Transverse colon (tissue), 4 donors: ENCODE results near the gene VAMP8.

Experiments used
- EP300 ChIP-seq: sonication (generic); formaldehyde crosslinking; IDR thresholded peaks from one replicate; pipeline ENCODE4 v1.6.1; 2017; ENCODE audit warnings: antibody characterized with exemption, low read depth
- POLR2A ChIP-seq: fragments of 450-650 bp; IDR thresholded peaks from one replicate; pipeline ENCODE4 v1.6.1; 2016; ENCODE audit warnings: antibody characterized with exemption, mild to moderate bottlenecking, moderate library complexity
- POLR2AphosphoS5 ChIP-seq, 3 donors: sonication (generic); formaldehyde crosslinking; IDR thresholded peaks; one replicate each; pipeline ENCODE4 v1.6.1; 2016; ENCODE audit warnings: antibody characterized with exemption in 3 of 3
- TF ChIP-seq, protein P1 (sequence below), 5 experiments: fragments of 200-600 bp in 3 of 5; fragments of 450-650 bp in 2 of 5; sonication (generic) in 3 of 5; IDR thresholded peaks; 1 replicate in 2 of 5; 2 replicates in 3 of 5; pipeline ENCODE4 v1.5.1; 2016 to 2017; ENCODE audit warnings: antibody characterized with exemption in 5 of 5, inconsistent platforms in 3 of 5, mild to moderate bottlenecking in 2 of 5, moderate library complexity in 1 of 5

DNA sequence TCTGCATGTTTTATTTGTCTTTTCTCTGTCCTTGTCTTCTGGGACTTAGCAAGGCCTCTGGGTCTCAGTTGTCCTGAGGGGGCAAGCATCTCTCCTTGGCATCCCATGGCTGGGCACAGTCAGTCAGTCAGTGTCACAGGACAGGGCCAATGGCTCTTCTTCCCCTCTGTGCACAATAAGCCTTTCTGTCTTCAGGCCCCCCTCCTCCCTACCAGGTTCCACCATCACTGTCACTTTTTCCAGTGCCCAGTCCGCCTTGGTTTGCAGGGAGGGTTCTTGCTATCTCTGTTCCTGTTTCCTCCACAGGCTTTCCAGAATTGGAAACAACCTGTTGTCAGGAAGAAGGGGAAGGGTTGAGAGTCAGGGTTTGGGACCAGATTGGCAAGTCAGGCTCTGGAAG, 5.1 kb downstream of the VAMP8 start:
- TF ChIP-seq, protein P1, sequence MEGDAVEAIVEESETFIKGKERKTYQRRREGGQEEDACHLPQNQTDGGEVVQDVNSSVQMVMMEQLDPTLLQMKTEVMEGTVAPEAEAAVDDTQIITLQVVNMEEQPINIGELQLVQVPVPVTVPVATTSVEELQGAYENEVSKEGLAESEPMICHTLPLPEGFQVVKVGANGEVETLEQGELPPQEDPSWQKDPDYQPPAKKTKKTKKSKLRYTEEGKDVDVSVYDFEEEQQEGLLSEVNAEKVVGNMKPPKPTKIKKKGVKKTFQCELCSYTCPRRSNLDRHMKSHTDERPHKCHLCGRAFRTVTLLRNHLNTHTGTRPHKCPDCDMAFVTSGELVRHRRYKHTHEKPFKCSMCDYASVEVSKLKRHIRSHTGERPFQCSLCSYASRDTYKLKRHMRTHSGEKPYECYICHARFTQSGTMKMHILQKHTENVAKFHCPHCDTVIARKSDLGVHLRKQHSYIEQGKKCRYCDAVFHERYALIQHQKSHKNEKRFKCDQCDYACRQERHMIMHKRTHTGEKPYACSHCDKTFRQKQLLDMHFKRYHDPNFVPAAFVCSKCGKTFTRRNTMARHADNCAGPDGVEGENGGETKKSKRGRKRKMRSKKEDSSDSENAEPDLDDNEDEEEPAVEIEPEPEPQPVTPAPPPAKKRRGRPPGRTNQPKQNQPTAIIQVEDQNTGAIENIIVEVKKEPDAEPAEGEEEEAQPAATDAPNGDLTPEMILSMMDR (IDR thresholded peaks at IDR 0.05): no peak
- TF ChIP-seq EP300: no peak
- no peak for TF ChIP-seq POLR2A
- TF ChIP-seq POLR2AphosphoS5 (IDR thresholded peaks at IDR 0.05): no peak
